Endothelial cell of umbilical vein (primary cell): ENCODE measurements around the gene ADIRF. TPM values are rescaled to one million over a fixed set of nuclear protein-coding genes. Genes with fewer than 3 reads are reported as not detected.

Experiments
- BruUV-seq: library from RNA; stranded (reverse); fragments of 400-500 nt; replicated peaks from 2 replicates; lab custom pipeline; 2021; lab: Mats Ljungman, UMichigan
- CTCF ChIA-PET: fragments of 300-600, 350-600 bp; sonication (Branson Sonifier 250); formaldehyde crosslinking; loops from one replicate; lab custom pipeline; 2021; ENCODE audit warnings: antibody characterized with exemption, inconsistent platforms; lab: Charles Lee
- POLR2A ChIA-PET: fragments of 300-600, 350-600 bp; sonication (Branson Sonifier 250); formaldehyde crosslinking; loops from one replicate; lab custom pipeline; 2021; ENCODE audit warnings: antibody characterized with exemption, inconsistent platforms; lab: Charles Lee
- DNase-seq: peaks from one replicate; pipeline ENCODE4 v3.0.0-alpha.2; 2011; ENCODE audit warnings: low read depth, low spot score
- FAIRE-seq: peaks from 2 replicates; lab custom pipeline; 2011; peaks lifted over from hg19 to GRCh38; lab: Jason Lieb, UNC
- H2AFZ ChIP-seq: 2 replicates; pipeline ENCODE4 v1.6.0; 2012; ENCODE audit warnings: low read depth, low read length, control low read depth, inconsistent platforms
- H3K27ac ChIP-seq: 2 replicates; pipeline ENCODE4 v1.5.1; 2011; ENCODE audit warnings: low read depth, mild to moderate bottlenecking, control low read depth, low read length, moderate library complexity; ENCODE audit not compliant: insufficient read depth
- H3K27me3 ChIP-seq, 2 experiments: 2 replicates each; pipeline versions ENCODE4 v1.6.0 to v1.6.1; 2011; ENCODE audit warnings: low read length in 2 of 2, mixed read lengths in 1 of 2; ENCODE audit not compliant: control insufficient read depth in 2 of 2, insufficient read depth in 2 of 2
- H3K36me3 ChIP-seq, 2 experiments: 2 replicates in 1 of 2; 3 replicates in 1 of 2; pipeline ENCODE4 v1.5.1; 2011; ENCODE audit warnings: low read length in 2 of 2, mild to moderate bottlenecking in 1 of 2, moderate library complexity in 1 of 2; ENCODE audit not compliant: control insufficient read depth in 2 of 2, insufficient read depth in 2 of 2; ENCODE audit errors: extremely low read depth in 1 of 2
- H3K4me1 ChIP-seq: 3 replicates; pipeline ENCODE4 v1.5.1; 2011; ENCODE audit warnings: mild to moderate bottlenecking, low read length; ENCODE audit not compliant: control insufficient read depth, insufficient read depth; ENCODE audit errors: extremely low read depth
- H3K4me2 ChIP-seq: 2 replicates; pipeline ENCODE4 v1.6.1; 2011; ENCODE audit warnings: low read length, control low read depth, mixed read lengths; ENCODE audit not compliant: insufficient read depth
- H3K4me3 ChIP-seq, 3 experiments: fragments of 200-600 bp in 1 of 3; sonication (generic), shearing (Covaris generic) in 1 of 3; replicated peaks in 1 of 3; 2 replicates each; pipeline ENCODE4 v1.5.1; 2011 to 2016; ENCODE audit warnings: control low read depth in 3 of 3, low read length in 3 of 3, mild to moderate bottlenecking in 2 of 3, inconsistent platforms in 1 of 3, low read depth in 1 of 3, moderate library complexity in 1 of 3; ENCODE audit not compliant: insufficient read depth in 1 of 3
- H3K79me2 ChIP-seq: 2 replicates; pipeline ENCODE4 v1.6.0; 2012; ENCODE audit warnings: low read length, inconsistent platforms; ENCODE audit not compliant: control insufficient read depth, insufficient read depth
- H3K9ac ChIP-seq: replicated peaks from 2 replicates; pipeline ENCODE3; 2011; ENCODE audit warnings: low read length, control low read depth; ENCODE audit not compliant: insufficient read depth; ENCODE audit errors: extremely low read depth
- H3K9me1 ChIP-seq: replicated peaks from 3 replicates; pipeline ENCODE4 v1.6.0; 2011; ENCODE audit warnings: mild to moderate bottlenecking, low read length; ENCODE audit not compliant: control insufficient read depth, insufficient read depth; ENCODE audit errors: extremely low read depth
- H3K9me3 ChIP-seq: replicated peaks from 2 replicates; pipeline ENCODE4 v1.5.1; 2012; ENCODE audit warnings: low read length, inconsistent platforms; ENCODE audit not compliant: control insufficient read depth, insufficient read depth
- H4K20me1 ChIP-seq: replicated peaks from 2 replicates; pipeline ENCODE3; 2011; ENCODE audit warnings: mild to moderate bottlenecking, low read length; ENCODE audit not compliant: control insufficient read depth, insufficient read depth; ENCODE audit errors: extremely low read depth
- CTCF ChIP-seq, 2 donors: IDR thresholded peaks; 1 replicate in 1 of 2; 2 replicates in 1 of 2; pipeline ENCODE4 v1.5.1; 2011; ENCODE audit warnings: low read length in 2 of 2, mild to moderate bottlenecking in 2 of 2, moderate library complexity in 2 of 2, control low read depth in 1 of 2, inconsistent platforms in 1 of 2, low read depth in 1 of 2; ENCODE audit not compliant: insufficient read depth in 1 of 2; ENCODE audit errors: extremely low read depth in 1 of 2
- EZH2 ChIP-seq: IDR thresholded peaks from 2 replicates; pipeline ENCODE4 v1.6.1; 2012; ENCODE audit warnings: borderline replicate concordance, low read depth, mild to moderate bottlenecking, moderate library complexity, low read length, inconsistent platforms; ENCODE audit not compliant: severe bottlenecking
- FOS ChIP-seq: IDR thresholded peaks from 2 replicates; pipeline ENCODE4 v1.6.1; 2011; ENCODE audit warnings: mild to moderate bottlenecking, low read length, moderate library complexity, borderline replicate concordance; ENCODE audit not compliant: insufficient read depth
- JUN ChIP-seq: IDR thresholded peaks from 2 replicates; pipeline ENCODE4 v1.6.1; 2011; ENCODE audit warnings: borderline replicate concordance, low read depth; ENCODE audit not compliant: insufficient read length, insufficient read depth
- MAX ChIP-seq: IDR thresholded peaks from 2 replicates; pipeline ENCODE4 v1.6.1; 2011; ENCODE audit not compliant: insufficient read depth, insufficient read length
- MYC ChIP-seq: IDR thresholded peaks from one replicate; pipeline ENCODE4 v1.6.1; 2011; ENCODE audit warnings: mild to moderate bottlenecking, low read depth, low read length
- POLR2A ChIP-seq: IDR thresholded peaks from 2 replicates; pipeline ENCODE4 v1.6.1; 2012; ENCODE audit warnings: low read depth, mild to moderate bottlenecking, control low read depth, low read length
- POLR2AphosphoS5 ChIP-seq: IDR thresholded peaks from 2 replicates; pipeline ENCODE4 v1.6.1; 2012; ENCODE audit warnings: low read depth, mild to moderate bottlenecking, control low read depth, low read length, moderate library complexity; ENCODE audit not compliant: insufficient read depth
- dilution Hi-C: fragments of 300-500 bp; cut with MboI; formaldehyde crosslinking; loops from one replicate; pipeline ENCODE4 v1.15.0; 2019; ENCODE audit warnings: low sequenced_read_pairs; ENCODE audit not compliant: extremely low pct_ligation_motif_present
- intact Hi-C: fragments of 100-400 bp; cut with micrococcal nuclease; formaldehyde crosslinking; loops from one replicate; pipeline ENCODE4 v1.10.0; 2022
- polyA plus RNA-seq, 4 experiments: library from polyadenylated mRNA; depleted of rRNA in 3 of 4; stranded (reverse) in 3 of 4; unstranded in 1 of 4; fragments of >200 nt; gene quantifications; 2 replicates each; pipeline versions ENCODE4 v1.2.1 to v1.2.3, GENCODE V29; 2011 to 2012; ENCODE audit warnings: missing spikeins in 1 of 4
- total RNA-seq: library from RNA; stranded (reverse); gene quantifications from 2 replicates; pipeline ENCODE4 v1.2.3, GENCODE V29; 2021

Gene ADIRF
- total and polyA plus RNA-seq, 2 donors (not counting 3 experiments of a cell fraction or from before 2014, with no cell fraction given), result 3.7 to 4.4 TPM

DNA sequence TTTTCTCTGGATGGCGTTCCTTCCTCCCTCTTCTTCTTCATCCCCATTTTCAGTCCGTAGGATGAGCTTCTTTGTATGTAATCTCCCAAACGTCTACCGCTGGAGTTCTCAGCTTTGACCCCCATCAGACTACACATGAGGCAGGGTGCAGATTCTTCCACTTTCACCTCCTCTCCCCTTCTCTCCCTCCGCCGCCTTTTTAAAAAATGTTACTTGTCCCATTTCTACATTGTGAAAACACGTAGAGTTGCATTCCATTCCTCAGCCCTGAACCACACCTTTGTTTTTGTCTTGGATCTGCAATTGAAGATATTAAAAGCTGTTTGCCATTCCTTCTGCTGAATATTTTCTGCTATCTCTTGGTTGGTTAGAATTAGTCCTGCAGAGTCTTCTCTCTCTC, 6.2 kb downstream of the ADIRF start:
- H4K20me1 ChIP-seq, result no peaks in the 10 kb centered on the region
- DNase-seq (no peak), FAIRE-seq (no peak)
- H3K36me3 ChIP-seq, result no peaks in the 10 kb centered on the region
- H3K4me1 ChIP-seq, result peaks cover 19% of the 10 kb centered on the region
- intact Hi-C loops, result loop anchor here (5.0 kb wide), 1 partner anchor 688 kb away; no protein-coding TSS in a partner anchor
- H2AFZ ChIP-seq, result no peak overlapping the region
- H3K9me3 ChIP-seq, result no peaks in the 10 kb centered on the region
- dilution Hi-C loops, result no loop called here
- no peak overlapping the region for H3K27ac ChIP-seq
- TF ChIP-seq JUN (no peak), CTCF (IDR thresholded peaks at IDR 0.05; ENCODE audit: extremely low read depth in 1 of 2, insufficient read depth in 1 of 2, low read depth in 1 of 2, low read length in 2 of 2) (no peak), MAX (no peak), FOS (no peak), MYC (no peak), POLR2AphosphoS5 (no peak), POLR2A (no peak), EZH2 (no peak)
- no peak overlapping the region for H3K4me3 ChIP-seq
- H3K9me1 ChIP-seq, result no peaks in the 10 kb centered on the region
- ChIA-PET CTCF (interaction anchor here (0.9 kb wide), 1 partner anchor 15 kb away, joined by 4 read pairs; no protein-coding TSS in a partner anchor), POLR2A (no interaction called here)
- no peaks in the 10 kb centered on the region for H3K27me3 ChIP-seq
- H3K4me2 ChIP-seq, result no peak overlapping the region
- H3K9ac ChIP-seq, result no peak overlapping the region
- no peaks in the 10 kb centered on the region for H3K79me2 ChIP-seq
- BruUV-seq, result no TSS peak
